Measurements from ENCODE around the gene RHBDD1.

RHBDD1 gene

GRCh38 chr2:226903179-226903578 is 67.3 kb downstream of the RHBDD1 start:
- in situ Hi-C loops (cut with HindIII; ENCODE audit: low sequenced_read_pairs) = no loop called here
- H3K4me3 ChIP-seq (ENCODE audit: low read depth, low read length) = no peak overlapping the region
- no peak for TF ChIP-seq CTCF (IDR thresholded peaks at IDR 0.05; ENCODE audit: low read depth, low read length)
- peak; percentile 77 for DNase-seq (ENCODE audit: low read depth, low spot score)

GRCh38 chr2:226904592-226904991 is 68.7 kb downstream of the RHBDD1 start:
- no peak for DNase-seq (ENCODE audit: low read depth, low spot score)
- in situ Hi-C loops (cut with HindIII; ENCODE audit: low sequenced_read_pairs) = no loop called here
- H3K4me3 ChIP-seq (ENCODE audit: low read depth, low read length) = no peak overlapping the region
- no peak for TF ChIP-seq CTCF (IDR thresholded peaks at IDR 0.05; ENCODE audit: low read depth, low read length)

- H3K4me3 ChIP-seq (ENCODE audit: low read depth, low read length) = no peak overlapping the region
- in situ Hi-C loops (cut with HindIII; ENCODE audit: low sequenced_read_pairs) = no loop called here
- no peak for DNase-seq (ENCODE audit: low read depth, low spot score)
- no peak for TF ChIP-seq CTCF (IDR thresholded peaks at IDR 0.05; ENCODE audit: low read depth, low read length)
Observed at GRCh38 chr2:226905718-226906117, 69.9 kb downstream of the RHBDD1 start.

GRCh38 chr2:226906163-226906693 is 70.4 kb downstream of the RHBDD1 start:
- TF ChIP-seq CTCF (IDR thresholded peaks at IDR 0.05; ENCODE audit: low read depth, low read length) = no peak

GRCh38 chr2:226909126-226909525 is 73.3 kb downstream of the RHBDD1 start:
- no peak for TF ChIP-seq CTCF (IDR thresholded peaks at IDR 0.05; ENCODE audit: low read depth, low read length)
- H3K4me3 ChIP-seq (ENCODE audit: low read depth, low read length) = no peak overlapping the region
- in situ Hi-C loops (cut with HindIII; ENCODE audit: low sequenced_read_pairs) = no loop called here
- DNase-seq (ENCODE audit: low read depth, low spot score) = no peak

More at GRCh38 chr2:226906163-226906693, 70.4 kb downstream of the RHBDD1 start:
- no peak for DNase-seq (ENCODE audit: low read depth, low spot score)
- in situ Hi-C loops (cut with HindIII; ENCODE audit: low sequenced_read_pairs) = no loop called here
- no peak overlapping the region for H3K4me3 ChIP-seq (ENCODE audit: low read depth, low read length)

- no peak overlapping the region for H3K4me3 ChIP-seq (ENCODE audit: low read depth, low read length)
- in situ Hi-C loops (cut with HindIII; ENCODE audit: low sequenced_read_pairs) = no loop called here
- no peak for TF ChIP-seq CTCF (IDR thresholded peaks at IDR 0.05; ENCODE audit: low read depth, low read length)
- DNase-seq (ENCODE audit: low read depth, low spot score) = no peak
Observed at GRCh38 chr2:226909836-226910235, 74.0 kb downstream of the RHBDD1 start.

GRCh38 chr2:226910384-226910783 is 74.5 kb downstream of the RHBDD1 start:
- DNase-seq (ENCODE audit: low read depth, low spot score) = no peak
- no peak overlapping the region for H3K4me3 ChIP-seq (ENCODE audit: low read depth, low read length)
- in situ Hi-C loops (cut with HindIII; ENCODE audit: low sequenced_read_pairs) = no loop called here
- TF ChIP-seq CTCF (IDR thresholded peaks at IDR 0.05; ENCODE audit: low read depth, low read length) = no peak
